ENCODE results near the gene KCNH3. TPM values are rescaled to one million over a fixed set of nuclear protein-coding genes. Genes with fewer than 3 reads are reported as not detected.

Gene KCNH3
- total and polyA plus RNA-seq, 8 donors = 0.15 to 2.4 (median 1.5) TPM

DNA sequence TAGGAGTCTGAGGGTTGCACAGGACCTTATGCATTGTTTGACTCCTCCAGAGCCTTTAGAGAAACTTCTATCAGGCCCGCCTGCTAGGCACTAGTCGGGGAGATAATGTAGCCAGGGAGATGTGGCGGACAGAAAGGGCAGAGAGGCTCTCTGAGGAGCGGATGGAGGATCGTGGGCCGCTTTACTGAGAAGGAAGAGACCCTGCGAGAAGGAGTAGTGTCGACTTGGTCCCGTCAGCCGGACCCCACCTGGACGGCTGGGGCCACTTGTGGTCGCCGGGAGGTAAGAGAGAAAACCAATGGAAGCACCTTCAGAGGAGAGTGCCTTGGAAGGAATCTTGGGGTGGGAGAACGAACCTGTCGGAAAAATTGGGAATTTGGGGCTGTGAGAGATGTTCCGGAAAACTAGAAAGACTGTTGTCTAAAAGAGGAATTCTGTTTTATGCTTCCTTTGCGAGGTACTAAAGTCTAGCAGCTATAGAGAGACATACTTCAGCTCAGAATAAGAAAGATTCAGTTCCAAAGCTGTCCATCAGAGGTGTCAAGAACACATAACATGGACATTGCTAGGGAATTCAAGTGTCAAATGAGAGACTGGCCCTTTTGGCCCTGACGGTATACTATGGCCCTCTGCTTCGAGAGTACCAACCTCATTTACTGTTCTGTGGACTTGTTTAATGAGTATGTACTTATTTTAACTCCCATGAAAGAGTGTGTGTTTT, 29.8 kb downstream of the KCNH3 start:
- DNase-seq = peak in 1 of 4 donors; percentile 50
- no peaks in the 10 kb centered on the region for H3K9me3 ChIP-seq
- intact Hi-C loops (cut with DNase I) = no loop called here
- peaks cover 8 to 24% of the 10 kb centered on the region in 2 donors for H3K4me1 ChIP-seq
- TF ChIP-seq, protein P1, sequence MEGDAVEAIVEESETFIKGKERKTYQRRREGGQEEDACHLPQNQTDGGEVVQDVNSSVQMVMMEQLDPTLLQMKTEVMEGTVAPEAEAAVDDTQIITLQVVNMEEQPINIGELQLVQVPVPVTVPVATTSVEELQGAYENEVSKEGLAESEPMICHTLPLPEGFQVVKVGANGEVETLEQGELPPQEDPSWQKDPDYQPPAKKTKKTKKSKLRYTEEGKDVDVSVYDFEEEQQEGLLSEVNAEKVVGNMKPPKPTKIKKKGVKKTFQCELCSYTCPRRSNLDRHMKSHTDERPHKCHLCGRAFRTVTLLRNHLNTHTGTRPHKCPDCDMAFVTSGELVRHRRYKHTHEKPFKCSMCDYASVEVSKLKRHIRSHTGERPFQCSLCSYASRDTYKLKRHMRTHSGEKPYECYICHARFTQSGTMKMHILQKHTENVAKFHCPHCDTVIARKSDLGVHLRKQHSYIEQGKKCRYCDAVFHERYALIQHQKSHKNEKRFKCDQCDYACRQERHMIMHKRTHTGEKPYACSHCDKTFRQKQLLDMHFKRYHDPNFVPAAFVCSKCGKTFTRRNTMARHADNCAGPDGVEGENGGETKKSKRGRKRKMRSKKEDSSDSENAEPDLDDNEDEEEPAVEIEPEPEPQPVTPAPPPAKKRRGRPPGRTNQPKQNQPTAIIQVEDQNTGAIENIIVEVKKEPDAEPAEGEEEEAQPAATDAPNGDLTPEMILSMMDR (IDR thresholded peaks at IDR 0.05) = no peak
- ATAC-seq = peak; percentile 12
- H3K27me3 ChIP-seq = no peaks in the 10 kb centered on the region
- peaks cover 0 to 15% of the 10 kb centered on the region in 2 donors for H3K36me3 ChIP-seq
- peak overlapping the region; percentile 77 to 99 for H3K4me3 ChIP-seq
- peak overlapping the region; percentile 81 to 92 for H3K27ac ChIP-seq

- DNase-seq = peak in 1 of 4 donors; percentile 32
- intact Hi-C loops (cut with DNase I) = no loop called here
- Histone ChIP-seq H3K4me1 (peaks cover 0 to 3% of the 10 kb centered on the region in 2 donors), H3K36me3 (no peaks in the 10 kb centered on the region), H3K27me3 (no peaks in the 10 kb centered on the region), H3K4me3 (no peak overlapping the region), H3K9me3 (no peaks in the 10 kb centered on the region), H3K27ac (no peak overlapping the region)
- ATAC-seq = no peak
- TF ChIP-seq, protein P1 (IDR thresholded peaks at IDR 0.05) = no peak
Observed at GRCh38 chr12:49577589-49578315, 38.9 kb downstream of the KCNH3 start.

GRCh38 chr12:49578471-49579112, 39.8 kb downstream of the KCNH3 start:
- Histone ChIP-seq H3K9me3 (no peaks in the 10 kb centered on the region), H3K27ac (no peak overlapping the region), H3K4me3 (no peak overlapping the region), H3K4me1 (peaks cover 0 to 3% of the 10 kb centered on the region in 2 donors), H3K27me3 (no peaks in the 10 kb centered on the region), H3K36me3 (no peaks in the 10 kb centered on the region)
- DNase-seq (no peak), ATAC-seq (no peak)
- TF ChIP-seq, protein P1 (IDR thresholded peaks at IDR 0.05) = no peak
- intact Hi-C loops (cut with DNase I) = no loop called here

DNA sequence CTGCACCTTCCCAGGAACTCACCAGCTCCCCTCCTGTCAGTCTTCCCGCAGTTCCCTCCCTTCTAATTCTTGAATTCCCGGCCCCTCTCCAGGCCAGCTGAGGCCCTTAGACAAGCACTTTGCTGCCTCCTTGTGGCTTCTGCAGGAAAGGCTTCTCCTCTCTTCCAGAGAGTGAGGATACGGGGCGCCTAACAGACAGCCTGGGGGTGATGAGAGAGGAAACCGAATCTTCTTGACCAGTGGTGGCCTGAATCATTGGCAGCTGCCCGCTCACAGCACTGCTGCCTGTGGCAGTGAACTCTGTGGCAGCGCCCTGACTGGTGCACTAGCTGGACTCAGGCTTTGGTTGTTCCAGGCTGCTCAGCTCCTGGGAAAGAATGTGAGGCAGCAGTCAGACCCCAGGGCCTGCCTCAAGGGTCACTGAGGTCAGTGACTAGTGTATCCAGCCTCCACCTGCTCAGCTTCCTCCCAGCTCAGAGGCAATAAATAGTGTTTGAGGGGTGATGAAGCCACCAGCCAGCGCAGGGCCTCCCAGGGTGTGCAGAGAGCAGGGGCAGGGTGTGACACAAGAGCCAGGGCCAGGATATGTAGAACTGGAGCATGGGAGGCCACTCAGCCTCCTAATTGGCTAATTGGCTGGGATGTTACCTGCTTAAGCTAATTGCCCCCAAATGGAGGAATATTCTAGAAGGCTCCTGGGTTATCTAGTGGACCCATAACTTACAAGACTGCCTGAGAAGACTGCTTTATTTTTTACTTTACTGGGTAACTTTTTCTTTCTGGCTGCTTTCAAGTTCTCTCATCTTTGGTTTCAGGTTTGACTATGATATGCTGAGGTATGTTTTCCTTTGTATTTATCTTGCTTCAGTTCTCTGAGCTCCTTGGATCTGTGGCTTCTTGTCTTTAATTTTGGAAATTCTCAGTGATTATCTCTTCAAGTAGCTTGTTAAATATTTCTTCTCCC, 42.0 kb downstream of the KCNH3 start:
- Histone ChIP-seq H3K4me3 (no peak overlapping the region), H3K4me1 (peaks cover 0 to 3% of the 10 kb centered on the region in 2 donors), H3K9me3 (no peaks in the 10 kb centered on the region), H3K36me3 (no peaks in the 10 kb centered on the region), H3K27me3 (no peaks in the 10 kb centered on the region), H3K27ac (no peak overlapping the region)
- intact Hi-C loops (cut with DNase I) = no loop called here
- DNase-seq = peak in 3 of 4 donors; percentile 60 to 73 (median 63)
- ATAC-seq = peak; percentile 96
- TF ChIP-seq, protein P1 (IDR thresholded peaks at IDR 0.05) = peak; percentile 58 to 78
